IMR-90 (cell line): ENCODE measurements around the gene MAGEA1. TPM values are rescaled to one million over a fixed set of nuclear protein-coding genes. Genes with fewer than 3 reads are reported as not detected.

Experiments
- ATAC-seq: fragments of 200-7000 bp; cut with Tn5 transposase; 2 replicates; pipeline ENCODE4 v1.9.1; 2020; ENCODE audit warnings: low read depth, mild to moderate bottlenecking, moderate library complexity
- BruUV-seq: library from RNA; stranded (reverse); fragments of 400-500 nt; replicated peaks from 2 replicates; lab custom pipeline; 2021; lab: Mats Ljungman, UMichigan
- CTCF ChIA-PET: fragments of 300-600 bp; formaldehyde crosslinking; extraction: SDS; loops from one replicate; lab custom pipeline; 2021; ENCODE audit warnings: antibody characterized with exemption; lab: Yijun Ruan, JAX
- POLR2A ChIA-PET: fragments of 300-600 bp; sonication (Branson Sonifier 250); formaldehyde crosslinking; loops from one replicate; lab custom pipeline; 2022; ENCODE audit warnings: antibody characterized with exemption; ENCODE audit not compliant: unreplicated experiment; lab: Charles Lee
- DNase-seq: peaks from one replicate; pipeline ENCODE4 v3.0.0; 2013
- H2AFZ ChIP-seq: replicated peaks from 2 replicates; pipeline ENCODE3; 2013; ENCODE audit warnings: low read length, mild to moderate bottlenecking; ENCODE audit not compliant: poor library complexity
- H2AK5ac ChIP-seq: 2 replicates; pipeline ENCODE4 v1.6.1; 2013; ENCODE audit warnings: low read depth, low read length, inconsistent platforms
- H2AK9ac ChIP-seq: replicated peaks from 2 replicates; pipeline ENCODE3; 2013; ENCODE audit warnings: mild to moderate bottlenecking, low read depth, low read length, moderate library complexity; ENCODE audit not compliant: poor library complexity
- H2BK120ac ChIP-seq: 2 replicates; pipeline ENCODE4 v1.6.1; 2013; ENCODE audit warnings: low read depth, low read length, inconsistent platforms
- H2BK15ac ChIP-seq: 3 replicates; pipeline ENCODE4 v1.6.1; 2013; ENCODE audit warnings: low read depth, low read length, inconsistent platforms
- H2BK20ac ChIP-seq: 2 replicates; pipeline ENCODE4 v1.6.1; 2013; ENCODE audit warnings: low read depth, mild to moderate bottlenecking, inconsistent platforms, low read length, moderate library complexity
- H2BK5ac ChIP-seq: 2 replicates; pipeline ENCODE4 v1.6.1; 2013; ENCODE audit warnings: mild to moderate bottlenecking, low read depth, low read length, inconsistent platforms; ENCODE audit not compliant: poor library complexity, severe bottlenecking
- H3K14ac ChIP-seq: replicated peaks from 2 replicates; pipeline ENCODE4 v1.6.1; 2013; ENCODE audit warnings: low read depth, low read length, inconsistent platforms
- H3K18ac ChIP-seq: 2 replicates; pipeline ENCODE4 v1.6.1; 2013; ENCODE audit warnings: low read depth, low read length, control low read depth
- H3K23ac ChIP-seq: 2 replicates; pipeline ENCODE4 v1.6.1; 2013; ENCODE audit warnings: low read depth, low read length, inconsistent platforms
- H3K27ac ChIP-seq: 2 replicates; pipeline ENCODE4 v1.5.1; 2013; ENCODE audit warnings: mild to moderate bottlenecking, control low read depth, low read length; ENCODE audit not compliant: insufficient read depth
- H3K27me3 ChIP-seq: 2 replicates; pipeline ENCODE4 v1.6.1; 2013; ENCODE audit warnings: low read length; ENCODE audit not compliant: control insufficient read depth, insufficient read depth
- H3K36me3 ChIP-seq: 2 replicates; pipeline ENCODE4 v1.6.1; 2013; ENCODE audit warnings: low read length, mixed read lengths; ENCODE audit not compliant: control insufficient read depth, insufficient read depth
- H3K4ac ChIP-seq: 2 replicates; pipeline ENCODE4 v1.6.1; 2013; ENCODE audit warnings: low read depth, low read length, inconsistent platforms
- H3K4me1 ChIP-seq: 2 replicates; pipeline ENCODE4 v1.6.1; 2013; ENCODE audit warnings: low read length, mixed read lengths; ENCODE audit not compliant: control insufficient read depth, insufficient read depth
- H3K4me2 ChIP-seq: 2 replicates; pipeline ENCODE4 v1.6.1; 2013; ENCODE audit warnings: low read depth, mild to moderate bottlenecking, control low read depth, low read length, moderate library complexity
- H3K4me3 ChIP-seq: 2 replicates; pipeline ENCODE4 v1.5.1; 2013; ENCODE audit warnings: low read depth, mild to moderate bottlenecking, control low read depth, low read length, moderate library complexity; ENCODE audit not compliant: insufficient read depth
- H3K56ac ChIP-seq: 2 replicates; pipeline ENCODE4 v1.6.1; 2013; ENCODE audit warnings: low read length, inconsistent platforms; ENCODE audit not compliant: insufficient read depth; ENCODE audit errors: extremely low read depth
- H3K79me1 ChIP-seq, 2 experiments: 2 replicates each; pipeline ENCODE4 v1.6.1; 2013; ENCODE audit warnings: low read length in 2 of 2, inconsistent platforms in 1 of 2, low read depth in 1 of 2
- H3K9ac ChIP-seq: 2 replicates; pipeline ENCODE4 v1.6.1; 2013; ENCODE audit warnings: low read depth, low read length, control low read depth
- H3K9me1 ChIP-seq: 2 replicates; pipeline ENCODE4 v1.6.1; 2013; ENCODE audit warnings: low read length, inconsistent platforms; ENCODE audit not compliant: insufficient read depth
- H3K9me3 ChIP-seq: 2 replicates; pipeline ENCODE4 v1.6.1; 2013; ENCODE audit warnings: low read length; ENCODE audit not compliant: control insufficient read depth, insufficient read depth
- H4K20me1 ChIP-seq: 2 replicates; pipeline ENCODE4 v1.6.1; 2013; ENCODE audit warnings: low read length, inconsistent platforms; ENCODE audit not compliant: insufficient read depth
- H4K5ac ChIP-seq: 2 replicates; pipeline ENCODE4 v1.6.1; 2013; ENCODE audit warnings: mild to moderate bottlenecking, low read depth, low read length, control low read depth
- H4K8ac ChIP-seq, 2 experiments: 2 replicates each; pipeline ENCODE4 v1.6.1; 2013; ENCODE audit warnings: low read depth in 2 of 2, low read length in 2 of 2, control low read depth in 1 of 2, inconsistent platforms in 1 of 2
- H4K91ac ChIP-seq: 2 replicates; pipeline ENCODE4 v1.6.1; 2013; ENCODE audit warnings: low read depth, low read length, inconsistent platforms; ENCODE audit not compliant: insufficient read depth
- BHLHE40 ChIP-seq: fragments of 150-350 bp; IDR thresholded peaks from 2 replicates; pipeline ENCODE4 v1.6.1; 2016; ENCODE audit warnings: mild to moderate bottlenecking, low read depth, low read length
- CEBPB ChIP-seq: IDR thresholded peaks from 2 replicates; pipeline ENCODE4 v1.6.1; 2012; ENCODE audit warnings: low read depth, low read length, improper control_type of control experiment
- CHD1 ChIP-seq: IDR thresholded peaks from 2 replicates; pipeline ENCODE4 v1.6.1; 2012; ENCODE audit warnings: low read depth, low read length, improper control_type of control experiment
- CTCF ChIP-seq: conservative IDR thresholded peaks from 2 replicates; pipeline ENCODE4 v1.5.1; 2012; ENCODE audit warnings: mild to moderate bottlenecking, low read depth, low read length, improper control_type of control experiment
- ELK1 ChIP-seq: fragments of 150-350 bp; IDR thresholded peaks from 2 replicates; pipeline ENCODE4 v1.6.1; 2016; ENCODE audit warnings: low read depth, mild to moderate bottlenecking, low read length, moderate library complexity, borderline replicate concordance
- FOS ChIP-seq: fragments of 150-350 bp; IDR thresholded peaks from 2 replicates; pipeline ENCODE4 v1.6.1; 2016; ENCODE audit warnings: low read depth, low read length
- MAFK ChIP-seq: IDR thresholded peaks from 2 replicates; pipeline ENCODE4 v1.6.1; 2012; ENCODE audit warnings: low read depth, low read length, improper control_type of control experiment
- MAZ ChIP-seq: IDR thresholded peaks from 2 replicates; pipeline ENCODE4 v1.6.1; 2012; ENCODE audit warnings: low read depth, mild to moderate bottlenecking, low read length, improper control_type of control experiment, moderate library complexity, borderline replicate concordance
- MXI1 ChIP-seq: IDR thresholded peaks from 2 replicates; pipeline ENCODE4 v1.6.1; 2012; ENCODE audit warnings: low read depth, mild to moderate bottlenecking, low read length, moderate library complexity, borderline replicate concordance
- NFE2L2 ChIP-seq: fragments of 150-350 bp; IDR thresholded peaks from 2 replicates; pipeline ENCODE4 v1.6.1; 2016; ENCODE audit warnings: low read depth, mild to moderate bottlenecking, low read length
- POLR2A ChIP-seq: IDR thresholded peaks from 2 replicates; pipeline ENCODE4 v1.6.1; 2012; ENCODE audit warnings: mild to moderate bottlenecking, low read depth, low read length
- RAD21 ChIP-seq: IDR thresholded peaks from 2 replicates; pipeline ENCODE4 v1.6.1; 2012; ENCODE audit warnings: low read length, improper control_type of control experiment
- RCOR1 ChIP-seq: IDR thresholded peaks from 2 replicates; pipeline ENCODE4 v1.6.1; 2012; ENCODE audit warnings: mild to moderate bottlenecking, low read length, improper control_type of control experiment; ENCODE audit not compliant: insufficient replicate concordance
- RFX5 ChIP-seq: IDR thresholded peaks from 2 replicates; pipeline ENCODE4 v1.8.0; 2012; ENCODE audit warnings: low read depth, mild to moderate bottlenecking, low read length, moderate library complexity
- SMC3 ChIP-seq: fragments of 150-350 bp; IDR thresholded peaks from 2 replicates; pipeline ENCODE4 v1.6.1; 2016; ENCODE audit warnings: low read depth, mild to moderate bottlenecking, antibody characterized with exemption, low read length, moderate library complexity
- USF2 ChIP-seq: fragments of 150-350 bp; IDR thresholded peaks from 2 replicates; pipeline ENCODE4 v1.6.1; 2017; ENCODE audit warnings: mild to moderate bottlenecking, antibody characterized with exemption, low read length, low read depth
- WGBS, 2 experiments: methylation state at CpG; one replicate each; pipeline versions ENCODE4 v1.1.5 to v1.1.7; 2013; ENCODE audit warnings: missing lambda C conversion rate in 2 of 2; ENCODE audit not compliant: insufficient read length in 1 of 2; ENCODE audit errors: extremely low coverage in 2 of 2; 5-methylcytosine and 5-hydroxymethylcytosine counted together
- dilution Hi-C: fragments of 300-500 bp; cut with HindIII; formaldehyde crosslinking; loops from one replicate; pipeline ENCODE4 v1.14.3; 2018; ENCODE audit warnings: low sequenced_read_pairs; ENCODE audit not compliant: unreplicated experiment
- in situ Hi-C: fragments of 300-500 bp; cut with MboI; formaldehyde crosslinking; loops from 3 replicates; pipeline ENCODE4 v1.14.3; 2019; ENCODE audit warnings: low sequenced_read_pairs, inconsistent platforms, mixed read lengths
- intact Hi-C: fragments of 100-400 bp; cut with micrococcal nuclease; formaldehyde crosslinking; loops from 2 replicates; pipeline ENCODE4 v1.10.0; 2022
- polyA plus RNA-seq, 3 experiments: library from polyadenylated mRNA; depleted of rRNA; stranded (reverse); fragments of >200 nt; gene quantifications; 2 replicates each; pipeline ENCODE4 v1.2.3, GENCODE V29; 2012; ENCODE audit warnings: low replicate concordance in 1 of 3
- total RNA-seq: library from RNA; depleted of rRNA; stranded (reverse); fragments of >200 nt; gene quantifications from 2 replicates; pipeline ENCODE4 v1.2.3, GENCODE V29; 2012

Gene MAGEA1
- total and polyA plus RNA-seq, 2 of the 4 experiments (the other 2 are of a cell fraction): not detected

DNA sequence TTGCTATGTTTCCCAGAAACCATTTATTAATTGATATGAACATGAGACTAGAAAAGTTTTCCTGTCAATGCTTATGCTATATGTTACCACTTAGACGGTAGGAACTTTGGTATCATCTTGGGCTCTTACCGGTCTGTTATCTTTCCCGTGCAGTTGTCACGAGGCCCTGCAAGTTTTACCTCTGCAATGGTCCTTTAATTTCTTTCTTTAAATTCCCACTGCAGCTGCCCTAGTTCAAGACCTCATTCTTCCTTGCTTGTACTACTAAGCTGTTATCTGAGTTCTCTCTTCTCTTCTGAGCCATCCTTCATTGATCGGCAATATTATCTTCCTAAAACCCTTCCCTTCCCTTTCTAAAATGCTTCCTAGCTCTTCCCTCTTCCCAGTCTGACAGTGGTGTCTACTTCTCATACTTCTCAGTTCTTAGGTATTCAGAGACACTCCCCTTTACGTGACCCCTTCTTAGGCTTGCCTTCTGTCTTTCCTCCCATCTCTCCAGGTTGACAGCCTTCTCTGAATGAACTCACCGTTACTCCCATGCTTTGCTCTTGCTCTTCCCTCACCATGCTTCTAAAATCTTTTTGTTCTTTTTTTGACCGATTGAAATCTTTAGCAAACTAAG is 27.5 kb downstream of the MAGEA1 start:
- intact Hi-C loops (no loop called here), dilution Hi-C loops (no loop called here), in situ Hi-C loops (no loop called here)
- Histone ChIP-seq H4K8ac (no peak overlapping the region), H3K4ac (no peak overlapping the region), H2BK120ac (no peak overlapping the region), H2AK9ac (no peak overlapping the region), H3K4me1 (no peaks in the 10 kb centered on the region), H3K9ac (no peak overlapping the region), H3K4me2 (no peak overlapping the region), H3K36me3 (no peaks in the 10 kb centered on the region), H2BK20ac (no peak overlapping the region), H3K9me3 (no peaks in the 10 kb centered on the region), H3K4me3 (no peak overlapping the region), H3K14ac (no peak overlapping the region), H3K18ac (no peak overlapping the region), H3K27me3 (no peaks in the 10 kb centered on the region; the same call in none of the 2 replicates), H2AFZ (no peak overlapping the region), H3K79me1 (no peaks in the 10 kb centered on the region), H2BK15ac (no peak overlapping the region), H2AK5ac (no peak overlapping the region), H4K5ac (no peak overlapping the region), H4K91ac (no peak overlapping the region), H3K23ac (no peak overlapping the region), H3K9me1 (no peaks in the 10 kb centered on the region), H3K56ac (no peak overlapping the region), H2BK5ac (no peak overlapping the region), H3K27ac (no peak overlapping the region), H4K20me1 (no peaks in the 10 kb centered on the region)
- ChIA-PET CTCF (no interaction called here), POLR2A (no interaction called here)
- WGBS, 2 experiments: 45% methylated on average over 4 of the region's 8 CpGs; no CpG with 5 or more reads in 1 of the 2 experiments
- DNase-seq (no peak), ATAC-seq (no peak)
- BruUV-seq: no TSS peak
- TF ChIP-seq RAD21 (no peak), NFE2L2 (no peak), CHD1 (no peak), RCOR1 (no peak), USF2 (no peak), RFX5 (no peak), ELK1 (no peak), BHLHE40 (no peak), FOS (no peak), SMC3 (no peak), MAFK (no peak), MAZ (no peak), MXI1 (no peak), POLR2A (no peak), CTCF (no peak), CEBPB (no peak)
